Measurements from ENCODE around the gene HSFX4. TPM values are rescaled to one million over a fixed set of nuclear protein-coding genes. Genes with fewer than 3 reads are reported as not detected.

The HSFX4 gene
- total and polyA plus RNA-seq, 9 of the 15 experiments (the other 6 are each of a cell fraction or from before 2014, with no cell fraction given) = 0.10 to 0.24 (median 0.14) TPM; not detected in 6

- TF ChIP-seq PREB (CRISPR knock-in tag; IDR thresholded peaks at IDR 0.05) = no peak
- no peak for TF ChIP-seq ZNF830 (CRISPR knock-in tag; IDR thresholded peaks at IDR 0.05)
- TF ChIP-seq NCOR1 (IDR thresholded peaks at IDR 0.05) = no peak
- TF ChIP-seq ZNF174 (CRISPR knock-in tag; IDR thresholded peaks at IDR 0.05) = no peak
- no peak; the same call in 1 of the 2 replicates for TF ChIP-seq CTBP1 (IDR thresholded peaks at IDR 0.05; ENCODE audit: borderline replicate concordance)
- TF ChIP-seq ZNF384 (IDR thresholded peaks at IDR 0.05; ENCODE audit: low read depth, low read length) = no peak
- TF ChIP-seq ATF7 (IDR thresholded peaks at IDR 0.05) = peak; percentile 97
- TF ChIP-seq, protein P1, sequence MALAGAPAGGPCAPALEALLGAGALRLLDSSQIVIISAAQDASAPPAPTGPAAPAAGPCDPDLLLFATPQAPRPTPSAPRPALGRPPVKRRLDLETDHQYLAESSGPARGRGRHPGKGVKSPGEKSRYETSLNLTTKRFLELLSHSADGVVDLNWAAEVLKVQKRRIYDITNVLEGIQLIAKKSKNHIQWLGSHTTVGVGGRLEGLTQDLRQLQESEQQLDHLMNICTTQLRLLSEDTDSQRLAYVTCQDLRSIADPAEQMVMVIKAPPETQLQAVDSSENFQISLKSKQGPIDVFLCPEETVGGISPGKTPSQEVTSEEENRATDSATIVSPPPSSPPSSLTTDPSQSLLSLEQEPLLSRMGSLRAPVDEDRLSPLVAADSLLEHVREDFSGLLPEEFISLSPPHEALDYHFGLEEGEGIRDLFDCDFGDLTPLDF (CRISPR knock-in tag; IDR thresholded peaks at IDR 0.05) = no peak
- no peak for TF ChIP-seq ATF6 (CRISPR knock-in tag; IDR thresholded peaks at IDR 0.05)
- peak in 1 of 2 experiments; percentile 14; a peak in 1 of 4 replicates for TF ChIP-seq RCOR1 (IDR thresholded peaks at IDR 0.05; ENCODE audit: borderline replicate concordance in 1 of 2, low read depth in 2 of 2, low read length in 2 of 2)
- peak; percentile 80 for TF ChIP-seq JUND (IDR thresholded peaks at IDR 0.05; ENCODE audit: borderline replicate concordance, low read depth, low read length)
- peak; percentile 37; the same call in 1 of the 3 replicates for TF ChIP-seq JUND (tag; IDR thresholded peaks at IDR 0.05; ENCODE audit: borderline replicate concordance, low read depth, low read length)
- TF ChIP-seq, protein P2, sequence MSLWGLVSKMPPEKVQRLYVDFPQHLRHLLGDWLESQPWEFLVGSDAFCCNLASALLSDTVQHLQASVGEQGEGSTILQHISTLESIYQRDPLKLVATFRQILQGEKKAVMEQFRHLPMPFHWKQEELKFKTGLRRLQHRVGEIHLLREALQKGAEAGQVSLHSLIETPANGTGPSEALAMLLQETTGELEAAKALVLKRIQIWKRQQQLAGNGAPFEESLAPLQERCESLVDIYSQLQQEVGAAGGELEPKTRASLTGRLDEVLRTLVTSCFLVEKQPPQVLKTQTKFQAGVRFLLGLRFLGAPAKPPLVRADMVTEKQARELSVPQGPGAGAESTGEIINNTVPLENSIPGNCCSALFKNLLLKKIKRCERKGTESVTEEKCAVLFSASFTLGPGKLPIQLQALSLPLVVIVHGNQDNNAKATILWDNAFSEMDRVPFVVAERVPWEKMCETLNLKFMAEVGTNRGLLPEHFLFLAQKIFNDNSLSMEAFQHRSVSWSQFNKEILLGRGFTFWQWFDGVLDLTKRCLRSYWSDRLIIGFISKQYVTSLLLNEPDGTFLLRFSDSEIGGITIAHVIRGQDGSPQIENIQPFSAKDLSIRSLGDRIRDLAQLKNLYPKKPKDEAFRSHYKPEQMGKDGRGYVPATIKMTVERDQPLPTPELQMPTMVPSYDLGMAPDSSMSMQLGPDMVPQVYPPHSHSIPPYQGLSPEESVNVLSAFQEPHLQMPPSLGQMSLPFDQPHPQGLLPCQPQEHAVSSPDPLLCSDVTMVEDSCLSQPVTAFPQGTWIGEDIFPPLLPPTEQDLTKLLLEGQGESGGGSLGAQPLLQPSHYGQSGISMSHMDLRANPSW (CRISPR knock-in tag; IDR thresholded peaks at IDR 0.05) = no peak
Observed at GRCh38 chrX:149938427-149938880, 9.1 kb downstream of the HSFX4 start, which contains the start of gene EOLA2 (continued).

Measured in K562 (cell line).